Liver (tissue), 9 donors: ENCODE data around the gene PKD1L1. TPM values are rescaled to one million over a fixed set of nuclear protein-coding genes. Genes with fewer than 3 reads are reported as not detected.

Experiments used
- DNase-seq: peaks from one replicate; pipeline ENCODE4 v3.0.0-alpha.2; 2017; ENCODE audit warnings: low spot score
- H3K27ac ChIP-seq, 2 donors: one replicate each; pipeline ENCODE4 v1.7.0; 2013; ENCODE audit warnings: inconsistent platforms in 2 of 2, low read length in 2 of 2, control low read depth in 1 of 2, low read depth in 1 of 2, mild to moderate bottlenecking in 1 of 2
- H3K27me3 ChIP-seq, 4 donors: one replicate each; pipeline versions ENCODE4 v1.6.1 to v1.7.0; 2013; ENCODE audit warnings: low read length in 3 of 4, inconsistent platforms in 1 of 4, mild to moderate bottlenecking in 1 of 4, moderate library complexity in 1 of 4; ENCODE audit not compliant: control insufficient read depth in 4 of 4, insufficient read depth in 4 of 4
- H3K36me3 ChIP-seq, 4 donors: one replicate each; pipeline versions ENCODE4 v1.6.1 to v1.7.0; 2013; ENCODE audit warnings: low read length in 3 of 4, mild to moderate bottlenecking in 3 of 4, low read depth in 1 of 4, moderate library complexity in 1 of 4; ENCODE audit not compliant: control insufficient read depth in 4 of 4, insufficient read depth in 3 of 4
- H3K4me1 ChIP-seq, 4 donors: one replicate each; pipeline versions ENCODE4 v1.6.1 to v1.7.0; 2013; ENCODE audit warnings: low read length in 3 of 4, mild to moderate bottlenecking in 3 of 4, moderate library complexity in 1 of 4; ENCODE audit not compliant: control insufficient read depth in 4 of 4, insufficient read depth in 4 of 4
- H3K4me3 ChIP-seq, 3 donors: one replicate each; pipeline versions ENCODE4 v1.6.1 to v1.7.0; 2013; ENCODE audit warnings: low read length in 3 of 3, control low read depth in 1 of 3, low read depth in 1 of 3, mild to moderate bottlenecking in 1 of 3
- H3K9ac ChIP-seq, 2 donors: one replicate each; pipeline ENCODE4 v1.7.0; 2013; ENCODE audit warnings: low read length in 2 of 2, mild to moderate bottlenecking in 2 of 2, moderate library complexity in 2 of 2, control low read depth in 1 of 2, low read depth in 1 of 2
- H3K9me3 ChIP-seq, 4 donors: one replicate each; pipeline versions ENCODE4 v1.6.1 to v1.7.0; 2013; ENCODE audit warnings: low read length in 3 of 4; ENCODE audit not compliant: control insufficient read depth in 4 of 4
- ATF3 ChIP-seq: IDR thresholded peaks from 2 replicates; pipeline ENCODE4 v1.6.1; 2016; ENCODE audit warnings: antibody characterized with exemption
- CTCF ChIP-seq: fragments of 150-350 bp; IDR thresholded peaks from 2 replicates; pipeline ENCODE4 v1.5.1; 2017; ENCODE audit warnings: improper control_type of control experiment, low read depth, low read length; ENCODE audit not compliant: missing input control
- EGR1 ChIP-seq, 2 donors: IDR thresholded peaks; 2 replicates each; pipeline ENCODE4 v1.6.1; 2016 to 2018; ENCODE audit warnings: antibody characterized with exemption in 2 of 2, low read depth in 2 of 2
- FOXA1 ChIP-seq: IDR thresholded peaks from 2 replicates; pipeline ENCODE4 v1.6.1; 2016; ENCODE audit warnings: antibody characterized with exemption
- FOXA2 ChIP-seq: IDR thresholded peaks from 2 replicates; pipeline ENCODE4 v1.6.1; 2016; ENCODE audit warnings: antibody characterized with exemption
- GABPA ChIP-seq, 2 donors: IDR thresholded peaks in 1 of 2; conservative IDR thresholded peaks in 1 of 2; 2 replicates each; pipeline ENCODE4 v1.6.1; 2016; ENCODE audit warnings: antibody characterized with exemption in 2 of 2, mild to moderate bottlenecking in 1 of 2, moderate library complexity in 1 of 2
- HNF4A ChIP-seq, 2 donors: conservative IDR thresholded peaks; 2 replicates each; pipeline ENCODE4 v1.6.1; 2016; ENCODE audit warnings: antibody characterized with exemption in 2 of 2, mild to moderate bottlenecking in 2 of 2
- HNF4G ChIP-seq: IDR thresholded peaks from 2 replicates; pipeline ENCODE4 v1.6.1; 2016; ENCODE audit warnings: antibody characterized with exemption
- JUND ChIP-seq, 2 donors: IDR thresholded peaks; 2 replicates each; pipeline ENCODE4 v1.6.1; 2016; ENCODE audit warnings: antibody characterized with exemption in 2 of 2
- MAX ChIP-seq: IDR thresholded peaks from 2 replicates; pipeline ENCODE4 v1.6.1; 2016; ENCODE audit warnings: antibody characterized with exemption
- NR2F2 ChIP-seq: IDR thresholded peaks from 2 replicates; pipeline ENCODE4 v1.6.1; 2016; ENCODE audit warnings: antibody characterized with exemption
- RAD21 ChIP-seq, 2 donors: IDR thresholded peaks; 2 replicates each; pipeline ENCODE4 v1.6.1; 2016; ENCODE audit warnings: antibody characterized with exemption in 2 of 2, mild to moderate bottlenecking in 2 of 2
- RXRA ChIP-seq, 2 donors: IDR thresholded peaks; 2 replicates each; pipeline ENCODE4 v1.6.1; 2017 to 2018; ENCODE audit warnings: antibody characterized with exemption in 2 of 2, mild to moderate bottlenecking in 1 of 2
- SP1 ChIP-seq: IDR thresholded peaks from 2 replicates; pipeline ENCODE4 v1.6.1; 2018; ENCODE audit warnings: antibody characterized with exemption, mild to moderate bottlenecking
- TAF1 ChIP-seq: conservative IDR thresholded peaks from 2 replicates; pipeline ENCODE4 v1.6.1; 2016; ENCODE audit warnings: antibody characterized with exemption, mild to moderate bottlenecking
- YY1 ChIP-seq: IDR thresholded peaks from 2 replicates; pipeline ENCODE4 v1.6.1; 2016; ENCODE audit warnings: antibody characterized with exemption, mild to moderate bottlenecking
- ZBTB33 ChIP-seq: IDR thresholded peaks from 2 replicates; pipeline ENCODE4 v1.6.1; 2016; ENCODE audit warnings: antibody characterized with exemption
- WGBS: extraction: QIAGEN DNeasy Blood & Tissue Kit; methylation state at CpG from one replicate; pipeline ENCODE4 v1.1.7; 2013; 5-methylcytosine and 5-hydroxymethylcytosine counted together
- polyA plus RNA-seq, 2 donors: library from polyadenylated mRNA; stranded (reverse) in 1 of 2; unstranded in 1 of 2; fragments of 200-250 nt in 1 of 2; fragments of >200 nt in 1 of 2; fragmentation: Nextera tagmentation in 1 of 2; extraction: Ambion mirVana in 1 of 2; gene quantifications; one replicate each; pipeline versions ENCODE4 v1.2.1 to v1.2.3, GENCODE V29; 2013 to 2015
- total RNA-seq, 2 donors: library from RNA; depleted of rRNA; stranded (reverse); fragments of >200 nt; gene quantifications; one replicate each; pipeline ENCODE4 v1.2.3, GENCODE V29; 2014
- donor health status: healthy.
- donor health status: healthy.
- donor health status: healthy.
- donor health status: healthy.
- donor health status: healthy.

PKD1L1 gene
- total and polyA plus RNA-seq, 4 donors, result 0.08 to 0.25 (median 0.11) TPM

GRCh38 chr7:47801423-47801822 is 146.8 kb downstream of the PKD1L1 start:
- DNase-seq, result no peak

GRCh38 chr7:47799524-47799923 is 148.7 kb downstream of the PKD1L1 start:
- no peak overlapping the region for H3K9ac ChIP-seq
- no peaks in the 10 kb centered on the region for H3K36me3 ChIP-seq
- H3K4me3 ChIP-seq, result no peak overlapping the region
- no peak for DNase-seq
- TF ChIP-seq CTCF (no peak), MAX (no peak), SP1 (no peak), FOXA2 (no peak), RAD21 (IDR thresholded peaks at IDR 0.05) (no peak), JUND (IDR thresholded peaks at IDR 0.05) (no peak), RXRA (IDR thresholded peaks at IDR 0.05) (no peak), HNF4G (no peak), GABPA (IDR thresholded peaks at IDR 0.05 in 1 of 2, conservative IDR thresholded peaks at IDR 0.05 in 1 of 2) (no peak)
- 97% methylated on average over 6 of the region's 6 CpGs for WGBS
- peaks cover 0 to 3% (median 0%) of the 10 kb centered on the region in 4 donors for H3K4me1 ChIP-seq
- no peak overlapping the region for H3K27ac ChIP-seq
- H3K27me3 ChIP-seq, result no peaks in the 10 kb centered on the region
- H3K9me3 ChIP-seq, result no peaks in the 10 kb centered on the region

More at GRCh38 chr7:47801423-47801822, 146.8 kb downstream of the PKD1L1 start:
- TF ChIP-seq ATF3 (no peak), TAF1 (no peak), HNF4G (no peak), HNF4A (conservative IDR thresholded peaks at IDR 0.05) (no peak), NR2F2 (no peak), CTCF (no peak), ZBTB33 (no peak), SP1 (no peak), EGR1 (IDR thresholded peaks at IDR 0.05; ENCODE audit: low read depth in 2 of 2) (no peak), MAX (no peak), JUND (IDR thresholded peaks at IDR 0.05) (no peak), YY1 (no peak), GABPA (IDR thresholded peaks at IDR 0.05 in 1 of 2, conservative IDR thresholded peaks at IDR 0.05 in 1 of 2) (no peak), RXRA (IDR thresholded peaks at IDR 0.05) (no peak), FOXA2 (no peak), FOXA1 (no peak), RAD21 (IDR thresholded peaks at IDR 0.05) (no peak)
- Histone ChIP-seq H3K9ac (no peak overlapping the region), H3K27me3 (no peaks in the 10 kb centered on the region), H3K9me3 (no peaks in the 10 kb centered on the region), H3K4me1 (peaks cover 0 to 4% (median 2%) of the 10 kb centered on the region in 4 donors), H3K27ac (no peak overlapping the region), H3K4me3 (no peak overlapping the region), H3K36me3 (no peaks in the 10 kb centered on the region)
- 94% methylated on average over 6 of the region's 6 CpGs for WGBS
